CD4-positive, CD25-positive, alpha-beta regulatory T cell (primary cell): ENCODE results near the gene CAPN2. TPM values are rescaled to one million over a fixed set of nuclear protein-coding genes. Genes with fewer than 3 reads are reported as not detected.
A peak's percentile ranks its signal among the peaks of the same experiment; 100 is the strongest.

Experiments
- ATAC-seq, 2 donors: fragments of 150-1000 bp; cut with Tn5 transposase; one replicate each; pipeline ENCODE4 v1.10.0; 2021; ENCODE audit warnings: low read depth in 2 of 2, moderate number of reproducible peaks in 2 of 2, moderate library complexity in 1 of 2
- DNase-seq, 3 donors: peaks; one replicate each; pipeline versions ENCODE4 v3.0.0 to v3.0.0-alpha.2; 2012 to 2022; ENCODE audit warnings: mixed read lengths in 1 of 3
- H3K27ac ChIP-seq: one replicate; pipeline ENCODE4 v1.7.0; 2013; ENCODE audit warnings: mild to moderate bottlenecking, low read length; ENCODE audit not compliant: insufficient read depth, poor library complexity, severe bottlenecking
- H3K27me3 ChIP-seq: one replicate; pipeline ENCODE4 v1.7.0; 2013; ENCODE audit warnings: low read length; ENCODE audit not compliant: control insufficient read depth, insufficient read depth
- H3K36me3 ChIP-seq: one replicate; pipeline ENCODE4 v1.7.0; 2013; ENCODE audit warnings: mild to moderate bottlenecking, low read length, moderate library complexity; ENCODE audit not compliant: control insufficient read depth, insufficient read depth
- H3K4me1 ChIP-seq: 2 replicates; pipeline ENCODE4 v1.7.0; 2013; ENCODE audit warnings: mild to moderate bottlenecking, low read length; ENCODE audit not compliant: insufficient read depth, control insufficient read depth, poor library complexity, severe bottlenecking
- H3K4me3 ChIP-seq: one replicate; pipeline ENCODE4 v1.7.0; 2013; ENCODE audit warnings: low read depth, mild to moderate bottlenecking, low read length, moderate library complexity
- H3K9me3 ChIP-seq, 2 experiments: 1 replicate in 1 of 2; 2 replicates in 1 of 2; pipeline ENCODE4 v1.7.0; 2013; ENCODE audit warnings: low read length in 2 of 2, mild to moderate bottlenecking in 1 of 2, moderate library complexity in 1 of 2; ENCODE audit not compliant: control insufficient read depth in 2 of 2
- H3K27ac Mint-ChIP-seq, 3 donors: one replicate each; pipeline ENCODE4 v1.8.0; 2020 to 2022; ENCODE audit warnings: mild to moderate bottlenecking in 3 of 3, mixed read lengths in 3 of 3, moderate library complexity in 2 of 3
- H3K27me3 Mint-ChIP-seq: one replicate; pipeline ENCODE4 v1.8.0; 2022; ENCODE audit warnings: mild to moderate bottlenecking, mixed read lengths
- H3K36me3 Mint-ChIP-seq: one replicate; pipeline ENCODE4 v1.8.0; 2020; ENCODE audit warnings: mixed read lengths
- H3K4me1 Mint-ChIP-seq, 4 donors: one replicate each; pipeline ENCODE4 v1.8.0; 2020 to 2022; ENCODE audit warnings: mixed read lengths in 4 of 4, mild to moderate bottlenecking in 1 of 4
- H3K4me3 Mint-ChIP-seq, 4 donors: one replicate each; pipeline ENCODE4 v1.8.0; 2020 to 2022; ENCODE audit warnings: mild to moderate bottlenecking in 4 of 4, mixed read lengths in 4 of 4, moderate library complexity in 3 of 4
- H3K9me3 Mint-ChIP-seq, 7 donors: one replicate each; pipeline ENCODE4 v1.8.0; 2020 to 2022; ENCODE audit warnings: mixed read lengths in 7 of 7, mild to moderate bottlenecking in 3 of 7, moderate library complexity in 2 of 7
- polyA plus RNA-seq, 4 donors: library from polyadenylated mRNA; unstranded; fragments of 300-500 nt; fragmentation: Illumina TruSeq; gene quantifications; one replicate each; pipeline ENCODE4 v1.2.3, GENCODE V29; 2021
- total RNA-seq: library from RNA; stranded (reverse); gene quantifications from one replicate; pipeline ENCODE4 v1.2.3, GENCODE V29; 2022

Gene CAPN2
- total and polyA plus RNA-seq, 5 donors from 2014 or later = 132 to 278 (median 161) TPM

DNA sequence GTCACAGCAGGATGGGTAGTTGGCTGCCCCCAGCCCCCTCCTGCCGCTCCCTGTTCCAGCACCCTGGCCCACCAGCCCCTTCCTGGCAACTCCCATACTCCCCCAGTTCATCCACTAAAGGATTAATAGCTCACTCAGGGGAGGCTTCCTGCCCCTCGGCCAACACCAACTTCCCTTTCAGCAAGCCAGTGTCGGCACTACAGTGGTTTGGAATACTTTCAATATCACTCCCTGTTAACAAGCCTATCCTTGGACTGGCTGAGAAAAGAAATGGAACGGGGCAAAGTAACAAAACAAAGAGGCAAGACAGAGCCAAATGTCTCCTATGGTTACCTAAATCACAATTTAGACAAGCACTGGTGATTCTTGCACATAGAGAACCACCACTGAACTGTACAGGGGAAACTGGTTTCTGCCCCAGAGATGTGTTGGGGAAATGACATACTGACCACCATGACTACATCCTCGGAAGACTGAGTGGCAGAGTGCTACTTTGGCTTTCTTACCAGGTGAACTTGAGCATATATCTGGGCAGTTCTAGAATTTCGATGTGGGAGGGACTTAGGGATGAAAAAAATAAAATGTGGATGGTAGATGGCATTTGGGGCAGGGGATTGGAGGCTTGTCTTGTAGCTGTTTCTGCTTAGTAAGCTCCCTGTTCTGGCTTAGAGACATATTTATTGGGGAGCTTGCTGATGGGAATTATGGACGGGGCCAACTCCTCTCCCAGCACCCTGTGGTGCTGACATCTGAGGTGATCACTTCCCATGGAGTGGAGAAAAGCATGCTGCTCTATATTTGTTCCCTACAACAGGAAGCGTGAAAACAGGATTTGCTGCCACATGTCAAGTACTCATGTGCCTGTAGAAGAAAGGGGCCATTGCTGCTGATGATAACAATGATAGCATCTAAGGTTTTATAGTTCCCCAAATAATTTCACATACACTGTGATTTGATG, 7.1 kb upstream of the CAPN2 start:
- no peaks in the 10 kb centered on the region for H3K9me3 ChIP-seq
- Mint-ChIP-seq H3K27me3 (no peaks in the 10 kb centered on the region), H3K36me3 (no peaks in the 10 kb centered on the region), H3K9me3 (no peaks in the 10 kb centered on the region), H3K4me1 (peaks cover 0 to 10% (median 3%) of the 10 kb centered on the region in 4 donors), H3K4me3 (no peak overlapping the region), H3K27ac (peak overlapping the region in 1 of 3 donors; percentile 70)
- no peaks in the 10 kb centered on the region for H3K27me3 ChIP-seq
- no peak overlapping the region for H3K4me3 ChIP-seq
- DNase-seq = no peak
- ATAC-seq = no peak
- H3K27ac ChIP-seq = no peak overlapping the region
- no peaks in the 10 kb centered on the region for H3K36me3 ChIP-seq
- H3K4me1 ChIP-seq = no peaks in the 10 kb centered on the region

DNA sequence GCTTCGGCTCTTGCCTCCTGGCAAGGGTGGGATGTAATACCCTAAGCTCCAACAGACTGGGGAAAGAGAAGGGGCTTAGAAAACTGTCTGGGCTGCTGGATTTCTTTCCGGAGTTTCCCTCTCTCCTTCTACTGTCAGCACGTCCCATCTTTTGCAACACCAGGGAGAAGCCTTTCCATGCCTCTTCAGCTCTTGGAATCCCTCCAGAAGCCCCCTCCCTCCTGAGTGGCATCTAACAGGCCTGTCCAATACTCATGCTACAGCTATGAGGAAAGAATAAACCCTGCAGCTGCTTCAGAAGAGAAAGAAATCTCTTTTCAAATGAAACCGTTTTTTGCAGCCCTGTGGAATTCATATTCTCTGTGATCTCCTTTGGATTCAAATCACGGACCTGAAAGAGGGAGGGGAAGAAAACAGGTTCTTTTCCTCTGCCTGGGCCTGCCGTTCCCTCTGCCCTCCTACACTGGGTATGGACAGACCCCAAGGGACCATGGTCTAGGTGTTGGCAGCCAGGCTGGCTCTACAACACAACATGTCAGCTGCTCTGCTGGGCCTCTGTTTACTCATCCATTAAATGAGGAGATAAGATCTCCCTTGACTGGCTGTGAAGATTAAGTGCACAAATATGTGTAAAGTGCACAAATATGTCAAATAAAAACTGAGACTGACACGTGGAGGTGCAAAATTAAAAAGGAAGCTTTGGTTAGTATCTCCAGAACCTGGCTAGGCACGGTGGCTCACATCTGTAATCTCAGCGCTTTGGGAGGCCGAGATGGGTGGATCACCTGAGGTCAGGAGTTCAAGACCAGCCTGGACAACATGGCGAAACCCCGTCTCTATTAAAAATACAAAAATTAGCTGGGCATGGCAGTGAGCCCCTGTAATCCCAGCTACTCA, 6.0 kb upstream of the CAPN2 start:
- no peak overlapping the region for H3K27ac ChIP-seq
- H3K36me3 Mint-ChIP-seq = no peaks in the 10 kb centered on the region
- ATAC-seq (no peak), DNase-seq (no peak)
- peaks cover 5% of the 10 kb centered on the region for H3K4me1 ChIP-seq
- no peak overlapping the region for H3K4me3 ChIP-seq
- H3K4me3 Mint-ChIP-seq = no peak overlapping the region
- no peaks in the 10 kb centered on the region for H3K27me3 Mint-ChIP-seq
- H3K27ac Mint-ChIP-seq = no peak overlapping the region
- H3K27me3 ChIP-seq = no peaks in the 10 kb centered on the region
- peaks cover 0 to 19% (median 11%) of the 10 kb centered on the region in 4 donors for H3K4me1 Mint-ChIP-seq
- H3K9me3 Mint-ChIP-seq = no peaks in the 10 kb centered on the region
- H3K36me3 ChIP-seq = no peaks in the 10 kb centered on the region
- H3K9me3 ChIP-seq = no peaks in the 10 kb centered on the region

DNA sequence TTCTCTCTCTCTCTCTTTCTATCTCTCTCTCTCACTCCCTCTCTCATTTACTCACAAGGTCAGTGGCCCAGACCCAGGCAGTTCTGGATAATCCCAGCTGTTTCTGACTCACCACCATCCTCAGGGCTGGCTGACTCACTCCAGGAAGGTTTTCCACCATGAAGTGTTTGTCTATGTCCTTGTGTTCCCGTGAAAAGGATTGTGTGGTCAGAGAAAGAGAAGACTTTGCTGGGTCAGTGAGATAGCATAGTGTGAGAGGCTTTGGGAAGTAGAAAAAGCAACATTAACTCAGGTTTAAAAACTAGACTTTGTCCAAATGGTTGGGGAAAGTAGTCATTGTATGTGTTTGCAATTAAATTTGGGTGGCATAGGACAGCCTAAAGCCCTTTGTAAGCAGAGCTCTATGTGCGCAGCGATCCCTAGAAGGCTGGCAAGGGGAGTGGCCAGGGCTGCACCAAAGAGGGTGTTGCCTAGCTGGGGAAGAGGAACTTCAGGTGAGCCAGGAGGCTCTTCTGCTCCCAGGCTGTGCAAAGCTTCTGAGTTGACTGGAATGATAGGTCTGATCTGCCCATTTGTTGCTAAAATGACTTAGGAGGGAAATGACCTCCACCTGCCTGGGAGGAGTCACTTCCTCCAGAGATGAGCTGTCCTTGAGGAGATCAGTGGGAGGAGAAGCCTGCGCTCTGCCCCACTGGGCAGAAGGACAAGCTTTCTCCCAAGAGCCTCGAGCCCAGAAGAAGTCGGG, 4.9 kb upstream of the CAPN2 start:
- H3K4me1 ChIP-seq = peaks cover 14% of the 10 kb centered on the region
- Mint-ChIP-seq H3K9me3 (no peaks in the 10 kb centered on the region), H3K4me1 (peaks cover 0 to 26% (median 16%) of the 10 kb centered on the region in 4 donors), H3K27ac (peak overlapping the region in 2 of 3 donors; percentile 25 to 39), H3K36me3 (no peaks in the 10 kb centered on the region), H3K27me3 (no peaks in the 10 kb centered on the region), H3K4me3 (peak overlapping the region in 2 of 4 donors; percentile 38 to 64)
- no peaks in the 10 kb centered on the region for H3K27me3 ChIP-seq
- no peak overlapping the region for H3K4me3 ChIP-seq
- no peaks in the 10 kb centered on the region for H3K9me3 ChIP-seq
- H3K27ac ChIP-seq = no peak overlapping the region
- H3K36me3 ChIP-seq = no peaks in the 10 kb centered on the region
- ATAC-seq (no peak), DNase-seq (no peak)

DNA sequence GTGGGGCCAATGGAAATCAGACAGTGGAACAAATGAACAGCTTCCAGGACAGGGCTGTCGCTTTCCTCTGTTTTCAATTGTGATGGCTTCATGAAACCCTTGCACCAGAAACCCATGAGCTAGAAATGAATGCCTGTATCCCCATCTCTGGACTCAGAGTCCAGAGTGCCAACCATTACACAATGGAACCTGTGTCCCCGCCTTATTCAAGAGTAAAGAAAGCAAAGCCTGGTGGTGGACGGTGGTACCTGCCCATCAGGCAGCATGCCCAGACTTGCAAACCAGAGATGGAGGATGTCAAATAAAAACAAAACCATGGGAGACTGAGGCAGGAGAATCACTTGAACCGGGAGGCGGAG, 4.4 kb upstream of the CAPN2 start:
- Histone ChIP-seq H3K36me3 (no peaks in the 10 kb centered on the region), H3K27me3 (no peaks in the 10 kb centered on the region), H3K9me3 (no peaks in the 10 kb centered on the region), H3K4me3 (no peak overlapping the region), H3K27ac (no peak overlapping the region), H3K4me1 (peaks cover 15% of the 10 kb centered on the region)
- H3K27ac Mint-ChIP-seq = peak overlapping the region in 1 of 3 donors; percentile 25
- H3K27me3 Mint-ChIP-seq = no peaks in the 10 kb centered on the region
- peak overlapping the region in 1 of 4 donors; percentile 64 for H3K4me3 Mint-ChIP-seq
- DNase-seq (no peak), ATAC-seq (no peak)
- H3K9me3 Mint-ChIP-seq = no peaks in the 10 kb centered on the region
- no peaks in the 10 kb centered on the region for H3K36me3 Mint-ChIP-seq
- peaks cover 0 to 26% (median 15%) of the 10 kb centered on the region in 4 donors for H3K4me1 Mint-ChIP-seq

DNA sequence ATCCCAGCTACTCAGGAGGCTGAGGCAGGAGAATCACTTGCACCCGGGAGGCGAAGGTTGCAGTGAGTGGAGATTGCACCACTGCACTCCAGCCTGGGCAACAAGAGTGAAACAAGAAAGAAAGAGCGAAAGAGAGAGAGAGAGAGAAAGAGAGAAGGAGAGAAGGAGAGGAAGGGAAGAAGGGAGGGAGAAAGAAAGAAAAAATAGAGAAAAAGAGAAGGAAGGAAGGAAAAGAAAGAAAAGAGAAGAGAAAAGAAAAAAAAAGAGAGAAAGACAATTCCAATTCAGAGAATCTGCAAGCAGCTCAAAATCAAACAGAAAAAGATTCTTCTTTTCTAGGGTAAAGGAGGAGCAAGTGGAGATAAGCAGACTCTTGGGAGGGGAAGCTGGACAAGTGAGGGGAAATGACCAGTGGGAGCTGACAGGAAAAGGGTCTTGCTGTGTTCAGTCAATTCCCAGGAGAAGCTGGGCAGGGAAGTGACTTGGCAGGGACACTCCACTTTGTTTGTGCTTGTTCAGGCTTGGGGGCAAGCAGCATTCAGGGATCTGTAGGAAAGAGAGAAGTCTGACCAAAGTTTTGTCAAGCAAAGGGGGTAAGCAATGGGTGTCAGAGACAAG, 3.6 kb upstream of the CAPN2 start:
- Mint-ChIP-seq H3K9me3 (no peaks in the 10 kb centered on the region), H3K27ac (peak overlapping the region in 2 of 3 donors; percentile 30 to 76), H3K36me3 (no peaks in the 10 kb centered on the region), H3K27me3 (no peaks in the 10 kb centered on the region), H3K4me1 (peaks cover 0 to 26% (median 19%) of the 10 kb centered on the region in 4 donors), H3K4me3 (peak overlapping the region in 2 of 4 donors; percentile 9 to 64)
- no peak overlapping the region for H3K27ac ChIP-seq
- DNase-seq = no peak
- peaks cover 23% of the 10 kb centered on the region for H3K4me1 ChIP-seq
- H3K27me3 ChIP-seq = no peaks in the 10 kb centered on the region
- H3K4me3 ChIP-seq = no peak overlapping the region
- no peaks in the 10 kb centered on the region for H3K9me3 ChIP-seq
- no peak for ATAC-seq
- no peaks in the 10 kb centered on the region for H3K36me3 ChIP-seq

DNA sequence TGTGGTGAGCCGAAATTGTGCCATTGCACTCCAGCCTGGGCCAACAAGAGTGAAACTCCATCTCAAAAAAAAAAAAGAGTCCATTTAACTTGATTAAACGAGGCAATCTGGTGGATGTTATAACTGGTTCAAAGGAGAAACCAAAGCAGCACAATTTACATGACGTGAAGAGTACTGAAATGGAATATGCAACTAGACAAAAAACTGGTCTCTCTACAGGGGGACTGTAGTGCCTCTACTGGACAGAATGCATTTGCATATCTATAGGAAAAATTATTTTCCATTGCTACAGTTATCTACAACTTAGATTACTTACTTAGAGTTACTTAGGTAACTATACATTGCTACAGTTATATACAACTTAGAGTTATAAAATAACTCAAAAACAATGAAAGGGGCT, 2.7 kb upstream of the CAPN2 start:
- H3K27ac Mint-ChIP-seq = peak overlapping the region in 1 of 3 donors; percentile 30
- ATAC-seq (no peak), DNase-seq (no peak)
- H3K27me3 Mint-ChIP-seq = no peaks in the 10 kb centered on the region
- no peak overlapping the region for H3K27ac ChIP-seq
- H3K27me3 ChIP-seq = no peaks in the 10 kb centered on the region
- H3K9me3 Mint-ChIP-seq = no peaks in the 10 kb centered on the region
- H3K4me1 ChIP-seq = peaks cover 31% of the 10 kb centered on the region
- no peaks in the 10 kb centered on the region for H3K36me3 Mint-ChIP-seq
- peaks cover under 1 to 30% (median 24%) of the 10 kb centered on the region in 4 donors for H3K4me1 Mint-ChIP-seq
- no peaks in the 10 kb centered on the region for H3K36me3 ChIP-seq
- peak overlapping the region in 2 of 4 donors; percentile 66 to 93 for H3K4me3 Mint-ChIP-seq
- H3K4me3 ChIP-seq = no peak overlapping the region
- H3K9me3 ChIP-seq = no peaks in the 10 kb centered on the region
